Heart right ventricle (tissue), 16 donors: ENCODE results near the gene EEF1G. TPM values are rescaled to one million over a fixed set of nuclear protein-coding genes. Genes with fewer than 3 reads are reported as not detected.

Experiments used
- ATAC-seq, 8 donors: fragments of 200-7000 bp; cut with Tn5 transposase; one replicate each; pipeline ENCODE4 v1.9.1; 2020; ENCODE audit warnings: mild to moderate bottlenecking in 8 of 8, moderate library complexity in 8 of 8, moderate number of reproducible peaks in 1 of 8
- DNase-seq, 2 donors: peaks; one replicate each; pipeline ENCODE4 v3.0.0-alpha.2; 2020
- H3K27ac ChIP-seq, 10 donors: fragments of 200-600 bp; sonication (generic) in 2 of 10; one replicate each; pipeline versions ENCODE4 v1.5.0 to v1.8.0; 2020 to 2022; ENCODE audit warnings: mild to moderate bottlenecking in 3 of 10
- H3K27me3 ChIP-seq, 7 donors: fragments of 200-600 bp; one replicate each; pipeline ENCODE4 v1.8.0; 2021 to 2022; ENCODE audit warnings: mild to moderate bottlenecking in 2 of 7
- H3K36me3 ChIP-seq, 9 donors: fragments of 200-600 bp; sonication (generic) in 1 of 9; one replicate each; pipeline versions ENCODE4 v1.5.0 to v1.8.0; 2020 to 2022; ENCODE audit warnings: mild to moderate bottlenecking in 2 of 9
- H3K4me1 ChIP-seq, 9 donors: fragments of 200-600 bp; sonication (generic) in 1 of 9; one replicate each; pipeline versions ENCODE4 v1.5.0 to v1.8.0; 2020 to 2022; ENCODE audit warnings: mild to moderate bottlenecking in 4 of 9
- H3K4me3 ChIP-seq, 10 donors: fragments of 200-600 bp; sonication (generic) in 2 of 10; one replicate each; pipeline versions ENCODE4 v1.5.0 to v1.8.0; 2020 to 2022; ENCODE audit warnings: mild to moderate bottlenecking in 7 of 10, moderate library complexity in 2 of 10
- H3K9me3 ChIP-seq, 11 donors: fragments of 200-600 bp in 10 of 11; sonication (generic) in 2 of 11; one replicate each; pipeline versions ENCODE4 v1.5.0 to v1.8.0; 2013 to 2022; ENCODE audit warnings: mild to moderate bottlenecking in 2 of 11, control low read depth in 1 of 11, moderate library complexity in 1 of 11
- CTCF ChIP-seq, 9 donors: fragments of 200-600 bp; sonication (generic) in 2 of 9; IDR thresholded peaks; one replicate each; pipeline versions ENCODE4 v1.5.0 to v1.8.0; 2021 to 2022; ENCODE audit warnings: antibody characterized with exemption in 9 of 9, mild to moderate bottlenecking in 5 of 9, moderate library complexity in 1 of 9
- WGBS, 2 donors: extraction: QIAGEN DNeasy Blood & Tissue Kit; methylation state at CpG; one replicate each; pipeline ENCODE4 v1.1.7; 2013; ENCODE audit warnings: inconsistent platforms in 1 of 2; 5-methylcytosine and 5-hydroxymethylcytosine counted together
- intact Hi-C, 10 donors: fragments of 100-400 bp; cut with DNase I; formaldehyde crosslinking; loops; one replicate each; pipeline versions ENCODE4 v1.11.1 to v1.14.2; 2022
- polyA plus RNA-seq, 2 donors: library from polyadenylated mRNA; stranded (reverse); fragments of 200-250 nt; gene quantifications; one replicate each; pipeline ENCODE4 v1.2.3, GENCODE V29; 2013
- total RNA-seq, 10 donors: library from RNA; stranded (reverse); fragmentation: NEBNext Ultra II Directional in 3 of 10; extraction: Animal tissue kit (Norgen Biotek cat#: 25700) in 3 of 10; gene quantifications; one replicate each; pipeline versions ENCODE4 v1.2.1 to v1.2.4, GENCODE V29; 2021 to 2023
- donor health status: Arrhythmogenic right ventricular cardiomyopathy.
- donor health status: ischemic (EF 13 %, LVEDD 7.1; RV severe dilation, severe dysfunction).
- donor health status: healthy with polysubstance abuse.
- donor health status: DM: no; HTN: yes; CAD: no.
- donor health status: DM: no; HTN: no; CAD: no.
- donor health status: ischemic (EF 25% LVEDD 6.9; RV normal size, moderate dysfunction).
- donor health status: ischemic (EF 25% LVEDD 5.7; RV mildly dilated, moderate dysfunction).
- donor health status: healthy.
- donor health status: DM: yes; HTN: yes; CAD: no.
- donor health status: Ischemic cardiomyopathy.
- donor health status: ischemic (EF 35%, LVEDD 5.7; RV mildly dilated, moderate dysfunction).
- donor health status: nonischemic (EF 11% LVEDD 7.7; RV severe dilation, severe dysfunction).
- donor health status: DM: yes; HTN: yes; CAD: no.
- donor health status: PGD.
- donor health status: ischemic (EF 29% LVEDD 5.4; RV normal size, mild dysfunction).
- donor health status: nonischemic (EF 23%, LVEDD 6.1; RV moderate dilation, normal function).

The EEF1G gene
- total and polyA plus RNA-seq, 12 donors, result 555 to 1,173 (median 1,002) TPM

GRCh38 chr11:62610403-62610802, 36.7 kb upstream of the EEF1G start:
- H3K9me3 ChIP-seq, result no peaks in the 10 kb centered on the region
- WGBS, 2 donors, result 87 to 88% methylated on average over 6 of the region's 6 CpGs
- peak overlapping the region in 2 of 10 donors; percentile 2 to 97 for H3K27ac ChIP-seq
- no peaks in the 10 kb centered on the region for H3K27me3 ChIP-seq
- no peak overlapping the region for H3K4me3 ChIP-seq
- H3K4me1 ChIP-seq, result peaks cover 9 to 43% (median 27%) of the 10 kb centered on the region in 9 donors
- peaks cover 0 to 62% (median 8%) of the 10 kb centered on the region in 9 donors for H3K36me3 ChIP-seq
- DNase-seq (no peak), ATAC-seq (no peak)
- intact Hi-C loops, result loop anchor here in 1 of 10 donors (5.0 kb wide), 1 partner anchor 42 kb away; the partner anchor contains the start of gene INTS5
- TF ChIP-seq CTCF (IDR thresholded peaks at IDR 0.05), result no peak

GRCh38 chr11:62608776-62609175, 35.1 kb upstream of the EEF1G start:
- 94 to 96% methylated on average over 12 of the region's 12 CpGs for WGBS, 2 donors
- Histone ChIP-seq H3K4me1 (peaks cover 9 to 43% (median 27%) of the 10 kb centered on the region in 9 donors), H3K36me3 (peaks cover 0 to 70% (median 8%) of the 10 kb centered on the region in 9 donors), H3K4me3 (no peak overlapping the region), H3K27me3 (no peaks in the 10 kb centered on the region), H3K9me3 (no peaks in the 10 kb centered on the region), H3K27ac (no peak overlapping the region)
- DNase-seq (no peak), ATAC-seq (no peak)
- TF ChIP-seq CTCF (IDR thresholded peaks at IDR 0.05), result no peak
- intact Hi-C loops, result loop anchor here in 1 of 10 donors (10.0 kb wide), 1 partner anchor 226 kb away; the partner anchor contains the start of genes STX5, TEX54 and WDR74

- no peak for DNase-seq
- WGBS, 2 donors, result 69 to 79% methylated on average over 4 of the region's 4 CpGs
- no peak overlapping the region for H3K27ac ChIP-seq
- H3K36me3 ChIP-seq, result peaks cover 0 to 74% (median 8%) of the 10 kb centered on the region in 9 donors
- ATAC-seq, result no peak
- H3K27me3 ChIP-seq, result no peaks in the 10 kb centered on the region
- H3K9me3 ChIP-seq, result no peaks in the 10 kb centered on the region
- no peak overlapping the region for H3K4me3 ChIP-seq
- peaks cover 13 to 42% (median 28%) of the 10 kb centered on the region in 9 donors for H3K4me1 ChIP-seq
- intact Hi-C loops, result loop anchor here in 1 of 10 donors (10.0 kb wide), 1 partner anchor 227 kb away; the partner anchor contains the start of genes STX5, TEX54 and WDR74
- TF ChIP-seq CTCF (IDR thresholded peaks at IDR 0.05), result no peak
Observed at GRCh38 chr11:62607714-62608113, 34.0 kb upstream of the EEF1G start.

- H3K36me3 ChIP-seq, result peaks cover 0 to 74% (median 8%) of the 10 kb centered on the region in 9 donors
- DNase-seq, result no peak
- no peak for ATAC-seq
- H3K4me3 ChIP-seq, result no peak overlapping the region
- 94 to 95% methylated on average over 15 of the region's 15 CpGs for WGBS, 2 donors
- peaks cover 12 to 39% (median 28%) of the 10 kb centered on the region in 9 donors for H3K4me1 ChIP-seq
- no peaks in the 10 kb centered on the region for H3K9me3 ChIP-seq
- intact Hi-C loops, result loop anchor here in 1 of 10 donors (10.0 kb wide), 1 partner anchor 229 kb away; the partner anchor contains the start of genes STX5, TEX54 and WDR74
- H3K27me3 ChIP-seq, result no peaks in the 10 kb centered on the region
- no peak overlapping the region for H3K27ac ChIP-seq
- no peak for TF ChIP-seq CTCF (IDR thresholded peaks at IDR 0.05)
Observed at GRCh38 chr11:62605902-62606301, 32.2 kb upstream of the EEF1G start.
